HEK293 (cell line): Measurements from ENCODE around the gene FUOM.
A peak's percentile ranks its signal among the peaks of the same experiment; 100 is the strongest.

ENCODE experiments used
- CTCF ChIA-PET: fragments of 350-600 bp; formaldehyde crosslinking; extraction: SDS; loops from one replicate; lab custom pipeline; 2021; ENCODE audit warnings: antibody characterized with exemption; lab: Yijun Ruan, JAX
- POLR2A ChIA-PET: fragments of 300-600 bp; formaldehyde crosslinking; extraction: SDS; loops from one replicate; lab custom pipeline; 2020; ENCODE audit warnings: antibody characterized with exemption, inconsistent platforms; lab: Yijun Ruan, JAX
- H3K27ac ChIP-seq: fragments of 200-500 bp; sonication (Bioruptor generic); 2 replicates; pipeline ENCODE4 v1.5.1; 2014; ENCODE audit warnings: low read depth, low read length, control low read depth, inconsistent platforms; ENCODE audit errors: extremely low read depth
- H3K36me3 ChIP-seq, 2 experiments: fragments of 200-500 bp in 1 of 2; sonication (Bioruptor generic) in 1 of 2; 1 replicate in 1 of 2; 2 replicates in 1 of 2; pipeline ENCODE4 v1.5.1; 2014 to 2017; ENCODE audit warnings: inconsistent platforms in 2 of 2, low read length in 2 of 2; ENCODE audit not compliant: control insufficient read depth in 2 of 2, insufficient read depth in 1 of 2
- H3K4me1 ChIP-seq: fragments of 200-500 bp; sonication (Bioruptor generic); 2 replicates; pipeline ENCODE4 v1.5.1; 2014; ENCODE audit warnings: mild to moderate bottlenecking, low read length, inconsistent platforms; ENCODE audit not compliant: control insufficient read depth, insufficient read depth
- H3K4me3 ChIP-seq: 2 replicates; pipeline ENCODE4 v1.5.1; 2011; ENCODE audit warnings: low read depth, mild to moderate bottlenecking, control low read depth, low read length, moderate library complexity
- H3K9me3 ChIP-seq: fragments of 200-500 bp; sonication (Bioruptor generic); 2 replicates; pipeline ENCODE4 v1.5.1; 2014; ENCODE audit warnings: low read depth, low read length, inconsistent platforms; ENCODE audit not compliant: control insufficient read depth, insufficient read depth
- HOXA7 ChIP-seq: sonication (generic); formaldehyde crosslinking; IDR thresholded peaks from 2 replicates; pipeline ENCODE4 v1.8.1; 2022; ENCODE audit warnings: missing genetic modification reagents, borderline replicate concordance
- HOXC10 ChIP-seq: sonication (generic); formaldehyde crosslinking; IDR thresholded peaks from 2 replicates; pipeline ENCODE4 v1.8.1; 2023; ENCODE audit warnings: mild to moderate bottlenecking, missing genetic modification reagents
- KLF8 ChIP-seq: fragments of 450-650 bp; formaldehyde crosslinking; IDR thresholded peaks from 2 replicates; pipeline ENCODE4 v1.5.1; 2016; ENCODE audit warnings: missing biosample characterization, missing genetic modification characterization
- MZF1 ChIP-seq: fragments of 450-650 bp; formaldehyde crosslinking; IDR thresholded peaks from 2 replicates; pipeline ENCODE4 v1.5.1; 2017; ENCODE audit warnings: missing biosample characterization, missing genetic modification characterization, borderline replicate concordance
- OVOL3 ChIP-seq: fragments of 450-650 bp; formaldehyde crosslinking; IDR thresholded peaks from 2 replicates; pipeline ENCODE4 v1.5.1; 2016; ENCODE audit warnings: missing biosample characterization, missing genetic modification characterization
- ZNF10 ChIP-seq: fragments of 450-650 bp; formaldehyde crosslinking; IDR thresholded peaks from 2 replicates; pipeline ENCODE4 v1.5.1; 2017; ENCODE audit warnings: missing biosample characterization, missing genetic modification characterization
- ZNF133 ChIP-seq: fragments of 450-650 bp; formaldehyde crosslinking; IDR thresholded peaks from 2 replicates; pipeline ENCODE4 v1.5.1; 2016; ENCODE audit warnings: missing biosample characterization, missing genetic modification characterization
- ZNF2 ChIP-seq: fragments of 450-650 bp; formaldehyde crosslinking; IDR thresholded peaks from 2 replicates; pipeline ENCODE4 v1.5.1; 2016; ENCODE audit warnings: missing biosample characterization, missing genetic modification characterization
- ZNF335 ChIP-seq: fragments of 450-650 bp; formaldehyde crosslinking; conservative IDR thresholded peaks from 2 replicates; pipeline ENCODE4 v1.5.1; 2016; ENCODE audit warnings: missing biosample characterization, missing genetic modification characterization
- ZNF404 ChIP-seq: fragments of 450-650 bp; formaldehyde crosslinking; IDR thresholded peaks from 2 replicates; pipeline ENCODE4 v1.5.1; 2017; ENCODE audit warnings: missing biosample characterization, missing genetic modification characterization
- ZNF473 ChIP-seq: fragments of 450-650 bp; formaldehyde crosslinking; IDR thresholded peaks from 2 replicates; pipeline ENCODE4 v1.5.1; 2017; ENCODE audit warnings: missing biosample characterization, missing genetic modification characterization
- ZNF521 ChIP-seq: fragments of 450-650 bp; formaldehyde crosslinking; IDR thresholded peaks from 2 replicates; pipeline ENCODE4 v1.5.1; 2017; ENCODE audit warnings: missing biosample characterization, mild to moderate bottlenecking, missing genetic modification characterization
- ZNF529 ChIP-seq: fragments of 450-650 bp; formaldehyde crosslinking; IDR thresholded peaks from 2 replicates; pipeline ENCODE4 v1.5.1; 2017; ENCODE audit warnings: missing genetic modification characterization, missing biosample characterization; ENCODE audit not compliant: insufficient replicate concordance
- ZNF677 ChIP-seq: fragments of 450-650 bp; IDR thresholded peaks from 2 replicates; pipeline ENCODE4 v1.5.0; 2018; ENCODE audit warnings: missing biosample characterization, mild to moderate bottlenecking, missing genetic modification characterization, moderate library complexity
- TF ChIP-seq, protein P1 (sequence below): fragments of 450-650 bp; formaldehyde crosslinking; IDR thresholded peaks from 2 replicates; pipeline ENCODE4 v1.5.1; 2016; ENCODE audit warnings: missing biosample characterization, missing genetic modification characterization
- TF ChIP-seq, protein P2 (sequence below): fragments of 450-650 bp; formaldehyde crosslinking; conservative IDR thresholded peaks from 2 replicates; pipeline ENCODE4 v1.5.1; 2016; ENCODE audit warnings: low read depth, missing biosample characterization, missing genetic modification characterization
- TF ChIP-seq, protein P3 (sequence below): fragments of 450-650 bp; formaldehyde crosslinking; IDR thresholded peaks from 2 replicates; pipeline ENCODE4 v1.5.1; 2016; ENCODE audit warnings: missing biosample characterization, missing genetic modification characterization
- TF ChIP-seq, protein P4 (sequence below): IDR thresholded peaks from 2 replicates; pipeline ENCODE4 v1.6.1; 2011; ENCODE audit warnings: mild to moderate bottlenecking, low read depth, low read length, borderline replicate concordance
- TF ChIP-seq, protein P5 (sequence below): fragments of 450-650 bp; formaldehyde crosslinking; IDR thresholded peaks from 2 replicates; pipeline ENCODE4 v1.5.1; 2016; ENCODE audit warnings: missing biosample characterization, missing genetic modification characterization
- TF ChIP-seq, protein P6 (sequence below): fragments of 450-650 bp; formaldehyde crosslinking; IDR thresholded peaks from 2 replicates; pipeline ENCODE4 v1.5.1; 2016; ENCODE audit warnings: missing biosample characterization, missing genetic modification characterization

FUOM gene

DNA sequence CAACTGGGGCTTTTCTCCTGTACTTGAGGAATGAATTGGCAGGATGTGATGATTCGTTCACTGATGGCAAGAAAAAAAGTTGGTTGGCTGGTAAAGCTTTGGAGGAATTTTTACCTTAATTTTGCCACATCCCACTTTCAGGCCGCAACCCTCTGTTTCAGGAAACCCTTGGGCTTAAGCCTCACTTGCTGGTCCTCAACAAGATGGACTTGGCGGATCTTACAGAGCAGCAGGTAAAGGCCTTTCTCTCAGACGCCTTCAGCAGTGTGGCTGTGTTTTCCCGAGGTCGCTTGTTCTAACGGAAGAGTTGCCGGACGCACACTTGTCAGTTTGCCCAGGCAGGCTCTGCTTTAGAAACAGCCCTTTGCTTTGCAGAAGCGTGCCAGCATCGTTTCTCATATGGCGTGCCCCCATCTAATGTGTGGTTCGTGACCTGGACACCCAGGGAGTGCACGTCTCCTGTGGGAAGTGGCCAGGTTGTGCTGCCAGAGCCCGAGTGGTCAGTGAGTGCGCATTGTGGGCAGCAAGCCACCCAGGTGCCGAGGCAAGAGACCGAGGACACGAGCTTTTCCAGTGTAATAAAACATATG lies 38.3 kb upstream of the FUOM start (continued):
- TF ChIP-seq, protein P1, sequence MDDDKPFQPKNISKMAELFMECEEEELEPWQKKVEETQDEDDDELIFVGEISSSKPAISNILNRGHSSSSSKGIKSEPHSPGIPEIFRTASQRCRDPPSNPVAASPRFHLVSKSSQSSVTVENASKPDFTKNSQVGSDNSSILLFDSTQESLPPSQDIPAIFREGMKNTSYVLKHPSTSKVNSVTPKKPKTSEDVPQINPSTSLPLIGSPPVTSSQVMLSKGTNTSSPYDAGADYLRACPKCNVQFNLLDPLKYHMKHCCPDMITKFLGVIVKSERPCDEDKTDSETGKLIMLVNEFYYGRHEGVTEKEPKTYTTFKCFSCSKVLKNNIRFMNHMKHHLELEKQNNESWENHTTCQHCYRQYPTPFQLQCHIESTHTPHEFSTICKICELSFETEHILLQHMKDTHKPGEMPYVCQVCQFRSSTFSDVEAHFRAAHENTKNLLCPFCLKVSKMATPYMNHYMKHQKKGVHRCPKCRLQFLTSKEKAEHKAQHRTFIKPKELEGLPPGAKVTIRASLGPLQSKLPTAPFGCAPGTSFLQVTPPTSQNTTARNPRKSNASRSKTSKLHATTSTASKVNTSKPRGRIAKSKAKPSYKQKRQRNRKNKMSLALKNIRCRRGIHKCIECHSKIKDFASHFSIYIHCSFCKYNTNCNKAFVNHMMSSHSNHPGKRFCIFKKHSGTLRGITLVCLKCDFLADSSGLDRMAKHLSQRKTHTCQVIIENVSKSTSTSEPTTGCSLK (tag by site-specific recombination): no peak
- no peak for TF ChIP-seq HOXC10 (CRISPR knock-in tag)
- TF ChIP-seq ZNF2 (tag by site-specific recombination): no peak
- no peak for TF ChIP-seq HOXA7 (CRISPR knock-in tag)
- TF ChIP-seq, protein P2, sequence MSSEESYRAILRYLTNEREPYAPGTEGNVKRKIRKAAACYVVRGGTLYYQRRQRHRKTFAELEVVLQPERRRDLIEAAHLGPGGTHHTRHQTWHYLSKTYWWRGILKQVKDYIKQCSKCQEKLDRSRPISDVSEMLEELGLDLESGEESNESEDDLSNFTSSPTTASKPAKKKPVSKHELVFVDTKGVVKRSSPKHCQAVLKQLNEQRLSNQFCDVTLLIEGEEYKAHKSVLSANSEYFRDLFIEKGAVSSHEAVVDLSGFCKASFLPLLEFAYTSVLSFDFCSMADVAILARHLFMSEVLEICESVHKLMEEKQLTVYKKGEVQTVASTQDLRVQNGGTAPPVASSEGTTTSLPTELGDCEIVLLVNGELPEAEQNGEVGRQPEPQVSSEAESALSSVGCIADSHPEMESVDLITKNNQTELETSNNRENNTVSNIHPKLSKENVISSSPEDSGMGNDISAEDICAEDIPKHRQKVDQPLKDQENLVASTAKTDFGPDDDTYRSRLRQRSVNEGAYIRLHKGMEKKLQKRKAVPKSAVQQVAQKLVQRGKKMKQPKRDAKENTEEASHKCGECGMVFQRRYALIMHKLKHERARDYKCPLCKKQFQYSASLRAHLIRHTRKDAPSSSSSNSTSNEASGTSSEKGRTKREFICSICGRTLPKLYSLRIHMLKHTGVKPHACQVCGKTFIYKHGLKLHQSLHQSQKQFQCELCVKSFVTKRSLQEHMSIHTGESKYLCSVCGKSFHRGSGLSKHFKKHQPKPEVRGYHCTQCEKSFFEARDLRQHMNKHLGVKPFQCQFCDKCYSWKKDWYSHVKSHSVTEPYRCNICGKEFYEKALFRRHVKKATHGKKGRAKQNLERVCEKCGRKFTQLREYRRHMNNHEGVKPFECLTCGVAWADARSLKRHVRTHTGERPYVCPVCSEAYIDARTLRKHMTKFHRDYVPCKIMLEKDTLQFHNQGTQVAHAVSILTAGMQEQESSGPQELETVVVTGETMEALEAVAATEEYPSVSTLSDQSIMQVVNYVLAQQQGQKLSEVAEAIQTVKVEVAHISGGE (tag by site-specific recombination): no peak
- TF ChIP-seq, protein P3, sequence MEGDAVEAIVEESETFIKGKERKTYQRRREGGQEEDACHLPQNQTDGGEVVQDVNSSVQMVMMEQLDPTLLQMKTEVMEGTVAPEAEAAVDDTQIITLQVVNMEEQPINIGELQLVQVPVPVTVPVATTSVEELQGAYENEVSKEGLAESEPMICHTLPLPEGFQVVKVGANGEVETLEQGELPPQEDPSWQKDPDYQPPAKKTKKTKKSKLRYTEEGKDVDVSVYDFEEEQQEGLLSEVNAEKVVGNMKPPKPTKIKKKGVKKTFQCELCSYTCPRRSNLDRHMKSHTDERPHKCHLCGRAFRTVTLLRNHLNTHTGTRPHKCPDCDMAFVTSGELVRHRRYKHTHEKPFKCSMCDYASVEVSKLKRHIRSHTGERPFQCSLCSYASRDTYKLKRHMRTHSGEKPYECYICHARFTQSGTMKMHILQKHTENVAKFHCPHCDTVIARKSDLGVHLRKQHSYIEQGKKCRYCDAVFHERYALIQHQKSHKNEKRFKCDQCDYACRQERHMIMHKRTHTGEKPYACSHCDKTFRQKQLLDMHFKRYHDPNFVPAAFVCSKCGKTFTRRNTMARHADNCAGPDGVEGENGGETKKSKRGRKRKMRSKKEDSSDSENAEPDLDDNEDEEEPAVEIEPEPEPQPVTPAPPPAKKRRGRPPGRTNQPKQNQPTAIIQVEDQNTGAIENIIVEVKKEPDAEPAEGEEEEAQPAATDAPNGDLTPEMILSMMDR (tag by site-specific recombination): no peak
- TF ChIP-seq ZNF133 (tag by site-specific recombination): no peak
- TF ChIP-seq, protein P4, sequence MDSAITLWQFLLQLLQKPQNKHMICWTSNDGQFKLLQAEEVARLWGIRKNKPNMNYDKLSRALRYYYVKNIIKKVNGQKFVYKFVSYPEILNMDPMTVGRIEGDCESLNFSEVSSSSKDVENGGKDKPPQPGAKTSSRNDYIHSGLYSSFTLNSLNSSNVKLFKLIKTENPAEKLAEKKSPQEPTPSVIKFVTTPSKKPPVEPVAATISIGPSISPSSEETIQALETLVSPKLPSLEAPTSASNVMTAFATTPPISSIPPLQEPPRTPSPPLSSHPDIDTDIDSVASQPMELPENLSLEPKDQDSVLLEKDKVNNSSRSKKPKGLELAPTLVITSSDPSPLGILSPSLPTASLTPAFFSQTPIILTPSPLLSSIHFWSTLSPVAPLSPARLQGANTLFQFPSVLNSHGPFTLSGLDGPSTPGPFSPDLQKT: no peak
- TF ChIP-seq ZNF473: no peak
- TF ChIP-seq KLF8: no peak
- TF ChIP-seq, all 188 proteins: peak for 0

DNA sequence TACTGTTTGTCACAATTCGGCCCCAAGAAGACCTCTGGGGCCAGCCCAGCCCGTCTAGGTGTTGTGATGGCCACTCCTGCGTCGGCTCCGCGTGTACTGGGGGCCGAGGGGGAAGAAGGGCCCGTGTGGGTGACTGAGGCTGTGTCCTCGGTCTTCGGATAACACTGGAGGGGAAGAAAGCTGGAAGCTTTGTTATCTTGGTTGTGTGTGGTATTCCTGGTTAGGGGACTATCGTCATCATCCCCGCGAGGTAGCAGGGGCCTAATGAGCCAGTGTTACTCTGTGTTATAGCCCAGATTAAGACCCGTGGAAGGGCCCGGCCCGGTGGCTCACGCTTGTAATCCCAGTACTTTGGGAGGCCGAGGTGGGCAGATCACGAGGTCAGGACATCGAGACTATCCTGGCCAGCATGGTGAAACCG lies 37.0 kb upstream of the FUOM start:
- POLR2A ChIA-PET: interaction anchor here (0.6 kb wide), 1 partner anchor 203 kb away, joined by 3 read pairs; no protein-coding TSS in a partner anchor

DNA sequence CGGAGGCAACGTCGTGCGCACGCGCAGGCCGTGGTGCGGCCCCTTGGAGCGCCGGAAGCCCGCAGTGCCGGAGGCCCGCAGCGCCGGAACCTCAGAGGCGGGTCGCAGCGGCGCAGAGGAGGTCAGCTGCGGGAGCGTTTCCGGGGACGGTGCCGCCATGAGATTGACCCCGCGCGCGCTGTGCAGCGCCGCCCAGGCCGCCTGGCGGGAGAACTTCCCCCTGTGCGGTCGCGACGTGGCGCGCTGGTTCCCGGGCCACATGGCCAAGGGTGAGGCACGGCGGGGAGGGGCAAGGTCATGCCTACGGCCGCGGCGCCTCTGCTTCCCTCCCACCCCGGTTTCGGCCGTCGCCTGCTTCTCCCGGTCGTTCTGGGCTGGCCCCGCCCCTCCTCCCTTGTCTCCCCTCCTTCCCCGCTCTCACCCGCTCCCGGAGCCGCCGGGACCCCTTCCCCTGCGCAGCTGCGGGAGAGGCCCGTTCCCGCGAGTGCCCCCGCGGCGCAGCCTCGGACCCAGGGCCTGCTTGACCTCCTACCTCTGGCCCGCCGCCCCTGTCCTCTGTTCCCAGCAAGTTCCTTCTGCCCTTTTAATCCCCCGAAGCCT lies 36.3 kb upstream of the FUOM start, which contains the start of gene MTG1:
Gene MTG1, plus strand, starts transcription at position 94 of the 600 bp plus-strand sequence. Its CDS starts 64 bp downstream, at position 158.
- ChIA-PET CTCF (interaction anchor here (1.8 kb wide), 1 partner anchor 64 kb away, joined by 10 read pairs; no protein-coding TSS in a partner anchor), POLR2A (interaction anchor here (0.6 to 0.9 kb wide), 2 partner anchors 21 to 203 kb away, joined by 3 to 4 read pairs; partner anchors contain the start of gene ECHS1)
- H3K4me1 ChIP-seq: 0 out of 2 replicates have a peak, but pooled peaks cover 2% of the 10 kb centered on the region
- H3K9me3 ChIP-seq: no peaks in the 10 kb centered on the region
- peak within 1 kb of the TSS; percentile 96 for H3K4me3 ChIP-seq
- peak within 1 kb of the TSS; percentile 74 for H3K27ac ChIP-seq
- H3K36me3 ChIP-seq: peaks cover 8 to 37% of the 10 kb centered on the region in 2 experiments
- TF ChIP-seq ZNF521: no peak
- TF ChIP-seq, protein P5, sequence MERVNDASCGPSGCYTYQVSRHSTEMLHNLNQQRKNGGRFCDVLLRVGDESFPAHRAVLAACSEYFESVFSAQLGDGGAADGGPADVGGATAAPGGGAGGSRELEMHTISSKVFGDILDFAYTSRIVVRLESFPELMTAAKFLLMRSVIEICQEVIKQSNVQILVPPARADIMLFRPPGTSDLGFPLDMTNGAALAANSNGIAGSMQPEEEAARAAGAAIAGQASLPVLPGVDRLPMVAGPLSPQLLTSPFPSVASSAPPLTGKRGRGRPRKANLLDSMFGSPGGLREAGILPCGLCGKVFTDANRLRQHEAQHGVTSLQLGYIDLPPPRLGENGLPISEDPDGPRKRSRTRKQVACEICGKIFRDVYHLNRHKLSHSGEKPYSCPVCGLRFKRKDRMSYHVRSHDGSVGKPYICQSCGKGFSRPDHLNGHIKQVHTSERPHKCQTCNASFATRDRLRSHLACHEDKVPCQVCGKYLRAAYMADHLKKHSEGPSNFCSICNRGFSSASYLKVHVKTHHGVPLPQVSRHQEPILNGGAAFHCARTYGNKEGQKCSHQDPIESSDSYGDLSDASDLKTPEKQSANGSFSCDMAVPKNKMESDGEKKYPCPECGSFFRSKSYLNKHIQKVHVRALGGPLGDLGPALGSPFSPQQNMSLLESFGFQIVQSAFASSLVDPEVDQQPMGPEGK: peak; percentile 77
- TF ChIP-seq, protein P6, sequence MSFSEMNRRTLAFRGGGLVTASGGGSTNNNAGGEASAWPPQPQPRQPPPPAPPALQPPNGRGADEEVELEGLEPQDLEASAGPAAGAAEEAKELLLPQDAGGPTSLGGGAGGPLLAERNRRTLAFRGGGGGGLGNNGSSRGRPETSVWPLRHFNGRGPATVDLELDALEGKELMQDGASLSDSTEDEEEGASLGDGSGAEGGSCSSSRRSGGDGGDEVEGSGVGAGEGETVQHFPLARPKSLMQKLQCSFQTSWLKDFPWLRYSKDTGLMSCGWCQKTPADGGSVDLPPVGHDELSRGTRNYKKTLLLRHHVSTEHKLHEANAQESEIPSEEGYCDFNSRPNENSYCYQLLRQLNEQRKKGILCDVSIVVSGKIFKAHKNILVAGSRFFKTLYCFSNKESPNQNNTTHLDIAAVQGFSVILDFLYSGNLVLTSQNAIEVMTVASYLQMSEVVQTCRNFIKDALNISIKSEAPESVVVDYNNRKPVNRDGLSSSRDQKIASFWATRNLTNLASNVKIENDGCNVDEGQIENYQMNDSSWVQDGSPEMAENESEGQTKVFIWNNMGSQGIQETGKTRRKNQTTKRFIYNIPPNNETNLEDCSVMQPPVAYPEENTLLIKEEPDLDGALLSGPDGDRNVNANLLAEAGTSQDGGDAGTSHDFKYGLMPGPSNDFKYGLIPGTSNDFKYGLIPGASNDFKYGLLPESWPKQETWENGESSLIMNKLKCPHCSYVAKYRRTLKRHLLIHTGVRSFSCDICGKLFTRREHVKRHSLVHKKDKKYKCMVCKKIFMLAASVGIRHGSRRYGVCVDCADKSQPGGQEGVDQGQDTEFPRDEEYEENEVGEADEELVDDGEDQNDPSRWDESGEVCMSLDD (tag by site-specific recombination): peak; percentile 50; the same call in 1 of the 2 replicates
- TF ChIP-seq MZF1: 0 out of 2 replicates have a peak, but pooled peaks have one; percentile 18
- TF ChIP-seq ZNF404 (tag by site-specific recombination): no peak
- no peak for TF ChIP-seq ZNF677 (tag by site-specific recombination)

More for the DNA sequence above, 37.0 kb upstream of the FUOM start:
- CTCF ChIA-PET: interaction anchor here (1.8 kb wide), 1 partner anchor 65 kb away, joined by 10 read pairs; no protein-coding TSS in a partner anchor
- H3K36me3 ChIP-seq: peaks cover 10 to 43% of the 10 kb centered on the region in 2 experiments
- peak overlapping the region; percentile 74 for H3K27ac ChIP-seq
- peak overlapping the region; percentile 96 for H3K4me3 ChIP-seq
- H3K4me1 ChIP-seq: 0 out of 2 replicates have a peak, but pooled peaks cover 2% of the 10 kb centered on the region
- no peak for TF ChIP-seq ZNF529
- TF ChIP-seq ZNF335: 0 out of 2 replicates have a peak, but pooled peaks have one; percentile 36
- TF ChIP-seq OVOL3 (tag by site-specific recombination): no peak
- no peak for TF ChIP-seq ZNF10 (tag by site-specific recombination)
- no peaks in the 10 kb centered on the region for H3K9me3 ChIP-seq
